KMS-11 (cell line): ENCODE data around the gene G0S2.

ENCODE experiments used
- H2AFZ ChIP-seq: fragments of 200-600 bp; sonication (generic); 2 replicates; pipeline ENCODE4 v1.6.1; 2016; ENCODE audit warnings: antibody characterized with exemption, mixed run types, low read depth
- H3K27ac ChIP-seq: fragments of 200-600 bp; sonication (generic); 2 replicates; pipeline ENCODE4 v1.6.1; 2016; ENCODE audit warnings: mild to moderate bottlenecking, mixed run types
- H3K27me3 ChIP-seq: fragments of 200-600 bp; sonication (generic); 2 replicates; pipeline ENCODE4 v1.6.1; 2017; ENCODE audit warnings: mild to moderate bottlenecking, low read depth, mixed run types, moderate library complexity; ENCODE audit not compliant: insufficient read depth
- H3K36me3 ChIP-seq: fragments of 200-600 bp; sonication (generic); 2 replicates; pipeline ENCODE4 v1.6.1; 2017; ENCODE audit warnings: mild to moderate bottlenecking, mixed run types; ENCODE audit not compliant: insufficient read depth
- H3K4me1 ChIP-seq: fragments of 200-600 bp; sonication (generic); 2 replicates; pipeline ENCODE4 v1.6.1; 2016; ENCODE audit warnings: mild to moderate bottlenecking, low read depth, mixed run types; ENCODE audit not compliant: poor library complexity, severe bottlenecking
- H3K4me2 ChIP-seq: fragments of 200-600 bp; sonication (generic); 2 replicates; pipeline ENCODE4 v1.7.0; 2016; ENCODE audit warnings: mild to moderate bottlenecking, mixed run types
- H3K4me3 ChIP-seq: fragments of 200-600 bp; sonication (generic); IDR thresholded peaks from 2 replicates; pipeline ENCODE4 v1.6.1; 2017; ENCODE audit warnings: low read depth, low read length, mixed read lengths; ENCODE audit not compliant: insufficient read depth
- H3K79me2 ChIP-seq: fragments of 200-600 bp; sonication (generic); 2 replicates; pipeline ENCODE4 v1.6.1; 2016; ENCODE audit warnings: low read depth, mixed run types; ENCODE audit not compliant: insufficient read depth
- H3K9ac ChIP-seq: fragments of 200-600 bp; sonication (generic); 2 replicates; pipeline ENCODE4 v1.6.1; 2016; ENCODE audit warnings: mild to moderate bottlenecking, mixed run types
- H4K20me1 ChIP-seq: fragments of 200-600 bp; sonication (generic); 2 replicates; pipeline ENCODE4 v1.6.1; 2016; ENCODE audit warnings: mild to moderate bottlenecking, mixed run types; ENCODE audit not compliant: insufficient read depth
- TF ChIP-seq, protein P1 (sequence below): fragments of 200-600 bp; sonication (generic); conservative IDR thresholded peaks from 2 replicates; pipeline ENCODE4 v1.6.1; 2017; ENCODE audit warnings: low read depth, mild to moderate bottlenecking, antibody characterized with exemption, low read length, moderate library complexity, mixed read lengths

Gene G0S2

GRCh38 chr1:209717818-209718217 lies 42.6 kb downstream of the G0S2 start:
- TF ChIP-seq, protein P1, sequence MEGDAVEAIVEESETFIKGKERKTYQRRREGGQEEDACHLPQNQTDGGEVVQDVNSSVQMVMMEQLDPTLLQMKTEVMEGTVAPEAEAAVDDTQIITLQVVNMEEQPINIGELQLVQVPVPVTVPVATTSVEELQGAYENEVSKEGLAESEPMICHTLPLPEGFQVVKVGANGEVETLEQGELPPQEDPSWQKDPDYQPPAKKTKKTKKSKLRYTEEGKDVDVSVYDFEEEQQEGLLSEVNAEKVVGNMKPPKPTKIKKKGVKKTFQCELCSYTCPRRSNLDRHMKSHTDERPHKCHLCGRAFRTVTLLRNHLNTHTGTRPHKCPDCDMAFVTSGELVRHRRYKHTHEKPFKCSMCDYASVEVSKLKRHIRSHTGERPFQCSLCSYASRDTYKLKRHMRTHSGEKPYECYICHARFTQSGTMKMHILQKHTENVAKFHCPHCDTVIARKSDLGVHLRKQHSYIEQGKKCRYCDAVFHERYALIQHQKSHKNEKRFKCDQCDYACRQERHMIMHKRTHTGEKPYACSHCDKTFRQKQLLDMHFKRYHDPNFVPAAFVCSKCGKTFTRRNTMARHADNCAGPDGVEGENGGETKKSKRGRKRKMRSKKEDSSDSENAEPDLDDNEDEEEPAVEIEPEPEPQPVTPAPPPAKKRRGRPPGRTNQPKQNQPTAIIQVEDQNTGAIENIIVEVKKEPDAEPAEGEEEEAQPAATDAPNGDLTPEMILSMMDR, result no peak
- no peak overlapping the region for H3K9ac ChIP-seq
- no peaks in the 10 kb centered on the region for H3K27me3 ChIP-seq
- no peak overlapping the region for H2AFZ ChIP-seq
- H3K4me2 ChIP-seq, result no peak overlapping the region
- H3K36me3 ChIP-seq, result no peaks in the 10 kb centered on the region
- H4K20me1 ChIP-seq, result no peaks in the 10 kb centered on the region
- H3K4me3 ChIP-seq, result no peak overlapping the region
- H3K4me1 ChIP-seq, result no peaks in the 10 kb centered on the region
- no peak overlapping the region for H3K27ac ChIP-seq
- H3K79me2 ChIP-seq, result no peaks in the 10 kb centered on the region

- no peaks in the 10 kb centered on the region for H3K36me3 ChIP-seq
- H4K20me1 ChIP-seq, result no peaks in the 10 kb centered on the region
- TF ChIP-seq, protein P1, result no peak
- no peak overlapping the region for H3K9ac ChIP-seq
- H3K27ac ChIP-seq, result no peak overlapping the region
- no peaks in the 10 kb centered on the region for H3K27me3 ChIP-seq
- no peak overlapping the region for H3K4me3 ChIP-seq
- no peaks in the 10 kb centered on the region for H3K79me2 ChIP-seq
- H3K4me2 ChIP-seq, result no peak overlapping the region
- no peaks in the 10 kb centered on the region for H3K4me1 ChIP-seq
- no peak overlapping the region for H2AFZ ChIP-seq
Measured at GRCh38 chr1:209720326-209720725, 45.1 kb downstream of the G0S2 start.

DNA sequence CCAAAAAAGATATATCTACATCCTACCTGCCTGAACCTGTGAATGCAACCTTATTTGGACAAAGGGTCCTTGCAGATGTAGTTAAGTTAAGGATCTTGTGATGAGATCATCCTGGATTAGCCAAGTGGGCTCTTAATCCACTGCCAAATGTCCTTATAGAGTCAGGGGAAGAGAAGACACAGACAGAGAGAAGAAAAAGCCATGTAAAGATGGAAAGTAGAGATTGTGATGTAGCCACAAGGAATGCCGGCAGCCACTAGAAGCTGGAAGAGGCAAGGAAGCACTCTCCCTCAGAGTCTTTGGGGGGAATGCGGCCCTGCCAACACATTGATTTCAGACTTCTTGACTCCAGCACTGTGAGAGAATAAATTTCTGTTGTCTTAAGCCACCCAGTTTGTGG lies 45.6 kb downstream of the G0S2 start:
- TF ChIP-seq, protein P1, result no peak
- H3K9ac ChIP-seq, result no peak overlapping the region
- no peak overlapping the region for H3K27ac ChIP-seq

DNA sequence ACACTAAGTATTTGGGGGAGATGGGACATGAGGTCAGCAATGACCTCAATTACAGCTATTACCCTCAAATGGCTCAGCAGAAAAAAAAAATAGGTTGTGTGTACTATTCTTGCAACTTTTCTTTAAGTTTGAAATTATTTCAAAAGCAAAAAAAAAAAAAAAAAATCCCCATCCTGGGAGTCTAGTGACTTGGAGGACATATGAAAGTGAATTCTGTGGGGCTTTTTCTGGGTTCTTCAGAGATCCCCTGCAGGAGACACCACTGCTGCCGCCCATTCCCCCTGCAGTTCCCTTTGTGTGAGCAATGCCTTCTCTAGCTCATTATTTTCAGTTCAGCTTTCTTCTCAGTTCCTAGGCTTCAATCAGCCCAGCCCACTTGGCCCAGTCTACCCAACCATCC lies 46.1 kb downstream of the G0S2 start:
- H3K4me2 ChIP-seq, result no peak overlapping the region

More for the DNA sequence above, 45.6 kb downstream of the G0S2 start:
- Histone ChIP-seq H3K36me3 (no peaks in the 10 kb centered on the region), H4K20me1 (no peaks in the 10 kb centered on the region), H3K4me1 (no peaks in the 10 kb centered on the region), H2AFZ (no peak overlapping the region), H3K4me2 (no peak overlapping the region), H3K27me3 (no peaks in the 10 kb centered on the region), H3K79me2 (no peaks in the 10 kb centered on the region), H3K4me3 (no peak overlapping the region)

More for the DNA sequence above, 46.1 kb downstream of the G0S2 start:
- no peaks in the 10 kb centered on the region for H3K79me2 ChIP-seq
- no peaks in the 10 kb centered on the region for H3K27me3 ChIP-seq
- H3K9ac ChIP-seq, result no peak overlapping the region
- H4K20me1 ChIP-seq, result no peaks in the 10 kb centered on the region
- H2AFZ ChIP-seq, result no peak overlapping the region
- no peaks in the 10 kb centered on the region for H3K4me1 ChIP-seq
- H3K36me3 ChIP-seq, result no peaks in the 10 kb centered on the region
- H3K4me3 ChIP-seq, result no peak overlapping the region
- TF ChIP-seq, protein P1, result no peak
- no peak overlapping the region for H3K27ac ChIP-seq
